Thymus (tissue), 11 donors: Measurements from ENCODE around the gene PRSS35. TPM values are rescaled to one million over a fixed set of nuclear protein-coding genes. Genes with fewer than 3 reads are reported as not detected.
"Not testable (repeated sequence)": the region's sequence is repeated elsewhere in the genome, so short reads cannot be mapped to it uniquely, and the experiment has no call there.

Source experiments
- DNase-seq, 9 donors: peaks; one replicate each; pipeline ENCODE4 v3.0.0-alpha.2; 2013; ENCODE audit warnings: low spot score in 9 of 9, low read depth in 6 of 9, missing footprints in 1 of 9
- H3K27ac ChIP-seq, 2 donors: one replicate each; pipeline ENCODE4 v1.5.1; 2013; ENCODE audit warnings: control low read depth in 1 of 2, low read depth in 1 of 2, low read length in 1 of 2, mild to moderate bottlenecking in 1 of 2, moderate library complexity in 1 of 2
- H3K27me3 ChIP-seq, 2 donors: one replicate each; pipeline ENCODE4 v1.5.1; 2013; ENCODE audit warnings: low read length in 1 of 2; ENCODE audit not compliant: control insufficient read depth in 2 of 2, insufficient read depth in 1 of 2
- H3K36me3 ChIP-seq, 2 donors: one replicate each; pipeline ENCODE4 v1.5.1; 2013; ENCODE audit warnings: low read length in 1 of 2, mild to moderate bottlenecking in 1 of 2, moderate library complexity in 1 of 2; ENCODE audit not compliant: control insufficient read depth in 2 of 2, insufficient read depth in 2 of 2
- H3K4me1 ChIP-seq, 2 donors: one replicate each; pipeline ENCODE4 v1.5.1; 2013; ENCODE audit warnings: low read length in 2 of 2; ENCODE audit not compliant: control insufficient read depth in 2 of 2, insufficient read depth in 2 of 2
- H3K4me3 ChIP-seq, 2 donors: one replicate each; pipeline ENCODE4 v1.5.1; 2013; ENCODE audit warnings: low read length in 2 of 2, control low read depth in 1 of 2, mild to moderate bottlenecking in 1 of 2
- H3K9me3 ChIP-seq, 2 donors: one replicate each; pipeline ENCODE4 v1.5.1; 2013; ENCODE audit warnings: low read length in 1 of 2, mild to moderate bottlenecking in 1 of 2; ENCODE audit not compliant: control insufficient read depth in 2 of 2, insufficient read depth in 1 of 2
- WGBS: extraction: QIAGEN DNeasy Blood & Tissue Kit; methylation state at CpG from one replicate; pipeline ENCODE4 v1.1.7; 2013; 5-methylcytosine and 5-hydroxymethylcytosine counted together
- polyA plus RNA-seq: library from polyadenylated mRNA; stranded (reverse); fragments of 200-250 nt; gene quantifications from one replicate; pipeline ENCODE4 v1.2.3, GENCODE V29; 2013
- total RNA-seq: library from RNA; stranded (reverse); fragments of 120-200 nt; gene quantifications from one replicate; pipeline ENCODE4 v1.2.4, GENCODE V29; 2013
- donor health status: healthy.

PRSS35 gene
- total and polyA plus RNA-seq, 2 donors = 0.68 to 1.7 TPM

DNA sequence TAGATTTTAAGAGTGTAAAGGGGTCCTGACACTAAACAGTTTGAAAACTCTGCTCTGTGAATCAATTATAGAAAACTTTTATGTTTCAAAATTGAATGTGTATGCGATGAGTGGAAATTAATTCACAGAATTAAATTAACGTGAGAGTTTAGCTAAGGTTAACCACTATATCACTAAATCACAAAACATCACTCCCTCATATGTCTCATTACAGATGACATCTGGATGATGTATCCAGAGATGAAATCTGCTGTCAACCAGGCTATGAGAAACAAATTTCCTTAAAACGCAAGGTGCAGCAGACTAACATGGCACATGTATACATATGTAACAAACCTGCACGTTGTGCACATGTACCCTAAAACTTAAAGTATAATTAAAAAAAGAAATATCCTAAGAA, 27.3 kb downstream of the PRSS35 start:
- no peaks in the 10 kb centered on the region for H3K27me3 ChIP-seq
- no peaks in the 10 kb centered on the region for H3K9me3 ChIP-seq
- WGBS = 87% methylated on average over 4 of the region's 4 CpGs

DNA sequence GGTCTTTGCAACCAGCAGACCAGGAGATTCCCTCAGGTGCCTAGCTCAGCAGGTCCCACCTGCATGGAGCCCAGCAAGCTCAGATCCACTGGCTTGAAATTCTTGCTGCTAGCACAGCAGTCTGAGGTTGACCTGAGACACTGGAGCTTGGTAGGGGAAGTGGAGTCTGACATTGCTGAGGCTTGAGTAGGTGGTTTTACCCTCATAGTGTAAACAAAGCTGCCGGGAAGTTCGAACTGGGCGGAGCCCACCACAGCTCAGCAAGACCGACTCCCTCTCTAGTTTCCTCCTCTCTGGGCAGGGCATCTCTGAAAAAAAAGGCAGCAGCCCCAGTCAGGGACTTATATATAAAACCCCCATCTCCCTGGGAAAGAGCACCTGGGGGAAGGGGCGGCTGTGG, 34.3 kb downstream of the PRSS35 start:
- peaks cover 0 to 7% of the 10 kb centered on the region in 2 donors for H3K9me3 ChIP-seq
- H3K4me1 ChIP-seq = no peaks in the 10 kb centered on the region
- H3K27ac ChIP-seq = no peak overlapping the region
- no peak overlapping the region for H3K4me3 ChIP-seq
- no peaks in the 10 kb centered on the region for H3K36me3 ChIP-seq
- no peaks in the 10 kb centered on the region for H3K27me3 ChIP-seq
- 53% methylated on average over 5 of the region's 5 CpGs for WGBS
- DNase-seq = no peak

More for the DNA sequence above, 27.3 kb downstream of the PRSS35 start:
- no peak for DNase-seq
- no peaks in the 10 kb centered on the region for H3K36me3 ChIP-seq
- no peaks in the 10 kb centered on the region for H3K4me1 ChIP-seq
- no peak overlapping the region for H3K27ac ChIP-seq
- no peak overlapping the region for H3K4me3 ChIP-seq

DNA sequence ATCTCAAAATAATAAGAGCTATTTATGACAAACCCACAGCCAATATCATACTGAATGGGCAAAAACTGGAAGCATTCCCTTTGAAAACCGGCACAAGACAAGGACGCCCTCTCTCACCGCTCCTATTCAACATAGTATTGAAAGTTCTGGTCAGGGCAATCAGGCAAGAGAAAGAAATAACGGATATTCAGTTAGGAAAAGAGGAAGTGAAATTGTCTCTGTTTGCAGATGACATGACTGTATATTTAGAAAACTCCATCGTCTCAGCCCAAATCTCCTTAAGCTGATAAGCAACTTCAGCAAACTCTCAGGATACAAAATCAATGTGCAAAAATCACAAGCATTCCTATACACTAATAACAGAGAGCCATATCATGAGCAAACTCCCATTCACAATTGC, 38.1 kb downstream of the PRSS35 start:
- not testable (repeated sequence) for H3K36me3 ChIP-seq, H3K4me1 ChIP-seq, H3K27me3 ChIP-seq, H3K4me3 ChIP-seq, H3K27ac ChIP-seq, H3K9me3 ChIP-seq, DNase-seq
- WGBS = 57% methylated on average over 5 of the region's 5 CpGs

DNA sequence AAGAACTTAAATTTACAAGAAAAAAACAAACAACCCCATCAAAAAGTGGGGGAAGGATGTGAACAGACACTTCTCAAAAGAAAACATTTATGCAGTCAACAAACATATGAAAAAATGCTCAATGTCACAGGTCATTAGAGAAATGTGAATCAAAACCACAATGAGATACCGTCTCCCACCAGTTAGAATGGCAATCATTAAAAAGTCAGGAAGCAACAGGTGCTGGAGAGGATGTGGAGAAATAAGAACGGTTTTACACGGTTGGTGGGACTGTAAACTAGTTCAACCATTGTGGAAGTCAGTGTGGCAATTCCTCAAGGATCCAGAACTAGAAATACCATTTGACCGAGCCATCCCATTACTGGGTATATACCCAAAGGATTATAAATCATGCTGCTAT, 39.4 kb downstream of the PRSS35 start:
- H3K9me3 ChIP-seq, H3K27ac ChIP-seq, DNase-seq, H3K36me3 ChIP-seq, H3K4me1 ChIP-seq, H3K27me3 ChIP-seq, H3K4me3 ChIP-seq: not testable (repeated sequence)
- WGBS = 97% methylated on average over 4 of the region's 4 CpGs

DNA sequence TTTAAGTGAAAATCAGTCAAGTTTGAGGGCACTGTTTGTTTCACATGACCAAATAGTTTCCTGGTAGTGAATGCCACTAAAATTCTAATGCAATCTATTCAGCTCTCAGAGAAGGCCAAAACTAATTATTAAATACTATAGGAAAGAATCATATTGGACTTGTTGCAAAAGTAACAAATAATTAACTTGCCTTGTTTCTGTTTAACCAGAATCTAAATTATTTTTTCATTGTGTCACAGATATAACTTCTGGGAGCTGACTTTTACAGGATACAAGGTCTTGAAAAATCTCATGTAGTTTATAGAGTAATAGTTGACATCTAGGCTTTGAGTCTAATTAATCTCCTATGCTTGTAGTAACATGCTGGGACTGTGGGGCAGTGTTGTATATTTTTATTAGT, 44.5 kb downstream of the PRSS35 start:
- Histone ChIP-seq H3K27ac (no peak overlapping the region), H3K9me3 (no peaks in the 10 kb centered on the region), H3K4me3 (no peak overlapping the region), H3K36me3 (no peaks in the 10 kb centered on the region), H3K4me1 (no peaks in the 10 kb centered on the region), H3K27me3 (no peaks in the 10 kb centered on the region)
- DNase-seq = no peak

DNA sequence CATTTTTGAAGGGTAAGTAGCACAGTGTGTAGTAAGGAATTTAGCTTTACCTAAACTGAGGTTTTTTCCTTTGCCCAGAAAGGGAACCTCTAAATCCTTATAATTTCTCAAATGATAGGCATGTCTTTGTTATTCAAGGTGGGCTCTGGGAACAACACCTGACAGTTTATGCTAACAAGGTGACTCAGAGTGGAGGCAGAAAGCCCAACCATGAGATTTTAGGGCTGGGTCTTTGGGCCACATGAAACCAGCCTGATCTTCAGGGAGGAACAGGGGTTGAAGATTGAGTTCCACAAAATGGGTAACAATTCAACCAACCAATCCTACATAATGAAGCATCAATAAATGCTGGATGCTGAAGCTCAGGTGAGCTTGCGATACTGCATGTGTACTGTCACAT, 46.6 kb downstream of the PRSS35 start:
- H3K9me3 ChIP-seq = no peaks in the 10 kb centered on the region
- H3K36me3 ChIP-seq = no peaks in the 10 kb centered on the region
- no peaks in the 10 kb centered on the region for H3K27me3 ChIP-seq
- H3K4me3 ChIP-seq = no peak overlapping the region
- WGBS = 100% methylated on average over 1 of the region's 1 CpG
- H3K27ac ChIP-seq = no peak overlapping the region
- H3K4me1 ChIP-seq = no peaks in the 10 kb centered on the region
- DNase-seq = no peak

DNA sequence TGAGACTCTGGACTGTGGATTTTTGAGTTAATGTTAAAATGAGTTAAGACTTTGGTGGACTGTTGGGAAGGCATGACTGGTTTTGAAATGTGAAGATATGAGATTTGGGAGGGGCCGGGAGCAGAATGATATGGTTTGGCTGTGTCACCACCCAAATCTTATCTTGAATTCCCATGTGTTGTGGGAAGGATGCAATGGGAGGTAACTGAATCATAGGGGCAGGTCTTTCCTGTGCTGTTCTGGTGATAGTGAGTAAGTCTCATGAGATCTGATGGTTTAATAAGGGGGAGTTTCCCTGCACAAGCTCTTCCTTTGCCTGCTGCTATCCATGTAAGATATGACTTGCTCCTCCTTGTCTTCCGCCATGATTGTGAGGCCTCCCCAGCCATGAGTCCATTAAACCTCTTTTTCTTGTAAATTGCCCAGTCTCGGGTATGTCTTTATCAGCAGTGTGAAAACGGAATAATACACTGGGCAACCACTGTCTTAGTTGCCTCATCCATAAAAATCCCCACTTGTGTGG, 59.4 kb downstream of the PRSS35 start:
- not testable (repeated sequence) for H3K9me3 ChIP-seq, DNase-seq, H3K27me3 ChIP-seq, H3K4me3 ChIP-seq, H3K4me1 ChIP-seq, H3K36me3 ChIP-seq, H3K27ac ChIP-seq
- 97% methylated on average over 4 of the region's 4 CpGs for WGBS

DNA sequence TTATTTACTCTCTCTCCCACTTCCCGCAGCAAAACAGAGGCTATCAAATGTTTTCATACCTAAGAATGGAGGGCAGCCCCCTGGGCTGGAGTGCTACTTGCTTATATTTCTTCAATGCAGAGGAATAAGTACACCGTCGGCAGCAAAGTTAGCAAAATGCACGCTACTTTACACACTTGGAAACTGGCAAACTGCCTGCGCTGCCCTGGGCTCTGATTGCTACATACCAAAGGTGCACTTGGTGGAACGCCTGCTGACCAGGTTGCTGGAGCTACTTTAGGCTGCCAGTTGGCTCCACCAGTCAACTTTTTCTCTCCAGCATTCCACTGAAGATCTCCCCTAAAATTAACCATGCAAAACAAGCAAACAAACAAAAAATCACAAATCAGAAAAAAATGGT, 62.4 kb downstream of the PRSS35 start:
- WGBS = 86% methylated on average over 6 of the region's 6 CpGs
- Histone ChIP-seq H3K27ac (no peak overlapping the region), H3K9me3 (no peaks in the 10 kb centered on the region)

More for the DNA sequence above, 62.4 kb downstream of the PRSS35 start:
- H3K36me3 ChIP-seq = no peaks in the 10 kb centered on the region
- no peak for DNase-seq
- H3K4me1 ChIP-seq = no peaks in the 10 kb centered on the region
- no peaks in the 10 kb centered on the region for H3K27me3 ChIP-seq
- no peak overlapping the region for H3K4me3 ChIP-seq
